Neural cell (in vitro differentiated cells): ENCODE measurements around the gene MMADHC. TPM values are rescaled to one million over a fixed set of nuclear protein-coding genes. Genes with fewer than 3 reads are reported as not detected.

Experiments
- H2AFZ ChIP-seq: fragments of 200-600, 300-800 bp; sonication (generic), shearing (Covaris generic); 2 replicates; pipeline ENCODE4 v1.6.0; 2014; ENCODE audit warnings: low read depth, mild to moderate bottlenecking, antibody characterized with exemption, low read length, moderate library complexity
- H3F3A ChIP-seq: fragments of 200-600 bp; shearing (Covaris generic); 2 replicates; pipeline ENCODE4 v1.6.1; 2016; ENCODE audit warnings: mild to moderate bottlenecking, moderate library complexity, mixed read lengths, antibody characterized with exemption, low read length; ENCODE audit not compliant: insufficient read depth, poor library complexity, severe bottlenecking
- H3K27ac ChIP-seq: fragments of 200-600, 300-800 bp; sonication (generic), shearing (Covaris generic); 2 replicates; pipeline ENCODE4 v1.5.1; 2014; ENCODE audit warnings: mild to moderate bottlenecking, low read length, moderate library complexity
- H3K27me3 ChIP-seq: fragments of 300-800, 200-600 bp; sonication (generic), shearing (Covaris generic); 2 replicates; pipeline ENCODE4 v1.6.0; 2014; ENCODE audit warnings: mild to moderate bottlenecking, low read depth, low read length, moderate library complexity; ENCODE audit not compliant: insufficient read depth
- H3K36me3 ChIP-seq: fragments of 300-800, 200-600 bp; sonication (generic), shearing (Covaris generic); 2 replicates; pipeline ENCODE4 v1.5.1; 2014; ENCODE audit warnings: mild to moderate bottlenecking, antibody characterized with exemption, low read length, moderate library complexity; ENCODE audit not compliant: insufficient read depth
- H3K4me2 ChIP-seq: fragments of 300-800, 200-600 bp; sonication (generic), shearing (Covaris generic); 2 replicates; pipeline ENCODE4 v1.6.0; 2014; ENCODE audit warnings: mild to moderate bottlenecking, low read length
- H3K4me3 ChIP-seq: fragments of 300-800, 200-600 bp; sonication (generic), shearing (Covaris generic); 2 replicates; pipeline ENCODE4 v1.5.1; 2014; ENCODE audit warnings: mild to moderate bottlenecking, low read length, moderate library complexity
- H3K79me2 ChIP-seq: fragments of 200-600 bp; shearing (Covaris generic); replicated peaks from 2 replicates; pipeline ENCODE4 v1.6.0; 2014; ENCODE audit warnings: mild to moderate bottlenecking, low read length, moderate library complexity; ENCODE audit not compliant: insufficient read depth
- H3K9ac ChIP-seq: fragments of 300-800, 200-600 bp; sonication (generic), shearing (Covaris generic); 2 replicates; pipeline ENCODE4 v1.6.1; 2016; ENCODE audit warnings: mild to moderate bottlenecking, low read length, mixed read lengths
- H3K9me2 ChIP-seq: fragments of 200-600 bp; shearing (Covaris generic); 2 replicates; pipeline ENCODE4 v1.6.1; 2016; ENCODE audit warnings: mild to moderate bottlenecking, low read length, mixed read lengths; ENCODE audit not compliant: insufficient read depth
- H3K9me3 ChIP-seq: fragments of 200-600, 300-800 bp; sonication (generic), shearing (Covaris generic); 2 replicates; pipeline ENCODE4 v1.6.1; 2016; ENCODE audit warnings: mild to moderate bottlenecking, mixed run types, low read length, moderate library complexity, mixed read lengths
- H4K20me1 ChIP-seq: fragments of 200-600 bp; shearing (Covaris generic); 2 replicates; pipeline ENCODE4 v1.6.1; 2016; ENCODE audit warnings: mild to moderate bottlenecking, mixed run types; ENCODE audit not compliant: insufficient read depth
- CTCF ChIP-seq: fragments of 450-650 bp; IDR thresholded peaks from 2 replicates; pipeline ENCODE4 v1.5.1; 2014; ENCODE audit warnings: antibody characterized with exemption, mild to moderate bottlenecking, moderate library complexity; ENCODE audit not compliant: poor library complexity, severe bottlenecking
- EP300 ChIP-seq: fragments of 450-650 bp; conservative IDR thresholded peaks from 2 replicates; pipeline ENCODE4 v1.6.1; 2014; ENCODE audit warnings: antibody characterized with exemption, mild to moderate bottlenecking, moderate library complexity; ENCODE audit not compliant: poor library complexity, severe bottlenecking
- EZH2 ChIP-seq: fragments of 200-600, 300-800 bp; shearing (Covaris generic), sonication (generic); IDR thresholded peaks from 2 replicates; pipeline ENCODE4 v1.6.1; 2014; ENCODE audit warnings: antibody characterized with exemption, low read length, borderline replicate concordance, mild to moderate bottlenecking; ENCODE audit not compliant: insufficient read depth, poor library complexity, severe bottlenecking
- MXI1 ChIP-seq: fragments of 450-650 bp; conservative IDR thresholded peaks from 2 replicates; pipeline ENCODE4 v1.6.1; 2014; ENCODE audit warnings: antibody characterized with exemption, mild to moderate bottlenecking; ENCODE audit not compliant: poor library complexity, severe bottlenecking
- RAD21 ChIP-seq: fragments of 450-650 bp; conservative IDR thresholded peaks from 2 replicates; pipeline ENCODE4 v1.6.1; 2014; ENCODE audit warnings: antibody characterized with exemption, mild to moderate bottlenecking, moderate library complexity
- REST ChIP-seq: IDR thresholded peaks from 2 replicates; pipeline ENCODE4 v1.6.1; 2012; ENCODE audit warnings: borderline replicate concordance
- SMC3 ChIP-seq: fragments of 450-650 bp; conservative IDR thresholded peaks from 2 replicates; pipeline ENCODE4 v1.6.1; 2014; ENCODE audit warnings: antibody characterized with exemption, mild to moderate bottlenecking, moderate library complexity; ENCODE audit not compliant: poor library complexity
- TAF1 ChIP-seq: IDR thresholded peaks from 2 replicates; pipeline ENCODE4 v1.6.1; 2012; ENCODE audit warnings: low read depth
- polyA plus RNA-seq: library from polyadenylated mRNA; depleted of rRNA; stranded (reverse); fragments of >200 nt; gene quantifications from 2 replicates; pipeline ENCODE4 v1.2.3, GENCODE V29; 2014

The MMADHC gene
- polyA plus RNA-seq, 1 donor from 2014 or later, result 250 TPM

- H3K79me2 ChIP-seq, result no peaks in the 10 kb centered on the region
- no peaks in the 10 kb centered on the region for H3K36me3 ChIP-seq
- H3F3A ChIP-seq, result no peaks in the 10 kb centered on the region
- no peaks in the 10 kb centered on the region for H4K20me1 ChIP-seq
- TF ChIP-seq SMC3 (no peak), EP300 (no peak), RAD21 (no peak), CTCF (no peak)
- no peak overlapping the region for H3K4me2 ChIP-seq
- no peak overlapping the region for H3K4me3 ChIP-seq
- no peaks in the 10 kb centered on the region for H3K9me2 ChIP-seq
- H3K9ac ChIP-seq, result no peak overlapping the region
- no peak overlapping the region for H3K27ac ChIP-seq
- no peaks in the 10 kb centered on the region for H3K27me3 ChIP-seq
- H3K9me3 ChIP-seq, result no peaks in the 10 kb centered on the region
- H2AFZ ChIP-seq, result no peak overlapping the region
Observed at GRCh38 chr2:149613704-149614103, 26.1 kb upstream of the MMADHC start.

GRCh38 chr2:149612122-149612521 is 24.5 kb upstream of the MMADHC start:
- H3K9me2 ChIP-seq, result no peaks in the 10 kb centered on the region
- no peak overlapping the region for H3K4me3 ChIP-seq
- H3K36me3 ChIP-seq, result no peaks in the 10 kb centered on the region
- H4K20me1 ChIP-seq, result no peaks in the 10 kb centered on the region
- no peak overlapping the region for H3K27ac ChIP-seq
- H3K27me3 ChIP-seq, result no peaks in the 10 kb centered on the region
- H3K4me2 ChIP-seq, result no peak overlapping the region
- no peak overlapping the region for H2AFZ ChIP-seq
- no peaks in the 10 kb centered on the region for H3K79me2 ChIP-seq
- no peak for TF ChIP-seq MXI1
- TF ChIP-seq EP300, result no peak
- no peak for TF ChIP-seq REST
- no peak for TF ChIP-seq TAF1
- no peaks in the 10 kb centered on the region for H3K9me3 ChIP-seq
- no peaks in the 10 kb centered on the region for H3F3A ChIP-seq
- no peak overlapping the region for H3K9ac ChIP-seq

- Histone ChIP-seq H3K4me2 (no peak overlapping the region), H3K27me3 (no peaks in the 10 kb centered on the region), H2AFZ (no peak overlapping the region), H3K4me3 (no peak overlapping the region), H3K36me3 (no peaks in the 10 kb centered on the region), H3K9ac (no peak overlapping the region), H3K9me3 (no peaks in the 10 kb centered on the region), H3K9me2 (no peaks in the 10 kb centered on the region), H3K79me2 (no peaks in the 10 kb centered on the region), H3K27ac (no peak overlapping the region), H3F3A (no peaks in the 10 kb centered on the region), H4K20me1 (no peaks in the 10 kb centered on the region)
- TF ChIP-seq SMC3 (peak; percentile 49), REST (no peak), EZH2 (no peak), TAF1 (no peak), CTCF (peak; percentile 19), RAD21 (peak; percentile 48)
Observed at GRCh38 chr2:149611100-149611820, 23.7 kb upstream of the MMADHC start.
